HG03175 (cell line): ENCODE results near the gene PLA2G4F.

Source experiments
- ATAC-seq: cut with Tn5 transposase; IDR thresholded peaks from one replicate; pipeline ENCODE4 v1.9.1; 2021; ENCODE audit warnings: mild to moderate bottlenecking, moderate library complexity; ENCODE audit not compliant: unreplicated experiment

The PLA2G4F gene

DNA sequence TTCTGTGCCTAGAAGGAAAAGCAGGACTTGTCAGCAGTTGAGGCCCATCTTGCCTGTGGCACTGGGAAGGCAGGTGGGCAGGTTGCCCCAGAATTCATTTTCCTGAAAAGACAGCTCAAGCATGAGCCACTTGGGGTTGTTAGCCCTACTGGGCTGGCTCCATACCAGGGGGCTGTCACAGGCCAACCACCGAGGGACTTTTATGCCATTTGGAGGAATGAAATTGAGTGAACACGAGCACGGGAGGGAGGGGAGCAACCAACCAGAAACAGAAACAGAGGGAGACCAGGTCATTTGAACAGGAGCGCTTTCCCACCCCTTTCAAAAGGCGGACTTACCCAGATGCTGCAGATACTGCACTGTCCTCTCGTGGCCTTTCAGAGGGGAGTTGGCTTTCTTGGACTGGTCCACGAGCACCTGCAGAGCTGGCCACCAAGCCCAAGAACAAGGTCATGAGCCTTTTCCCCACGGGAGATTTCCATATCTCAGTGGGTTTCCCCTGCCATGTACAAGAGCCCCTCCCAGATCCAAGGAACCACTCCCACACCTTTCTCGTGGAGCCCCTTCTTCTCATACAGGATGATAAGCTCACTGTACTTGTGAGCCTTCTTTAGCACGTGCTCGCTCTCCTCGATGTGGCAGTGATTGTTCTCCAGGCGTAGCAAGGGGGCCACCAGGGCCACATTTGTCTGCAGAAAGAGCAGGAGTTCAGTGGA, 9.9 kb upstream of the PLA2G4F start:
- ATAC-seq: no peak

DNA sequence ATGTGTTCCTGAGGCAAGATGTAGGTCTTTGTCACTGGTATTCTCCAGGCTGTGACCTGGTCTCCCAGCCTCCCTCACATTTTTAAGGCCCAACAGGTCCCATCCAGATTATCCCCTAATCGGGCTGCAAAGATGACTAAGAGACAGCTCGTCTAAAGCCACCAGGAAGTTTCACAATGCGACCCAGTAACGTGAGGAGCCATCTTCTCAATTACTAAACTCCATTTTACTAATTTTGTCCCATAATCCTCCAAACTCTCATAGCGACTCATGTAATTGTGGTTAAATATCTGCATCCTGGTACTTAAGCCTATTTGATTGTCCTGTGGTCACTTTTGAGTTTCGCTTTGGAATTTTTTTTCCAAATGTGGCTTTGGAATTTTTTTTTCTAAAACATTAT, 8.7 kb upstream of the PLA2G4F start:
- ATAC-seq: no peak

DNA sequence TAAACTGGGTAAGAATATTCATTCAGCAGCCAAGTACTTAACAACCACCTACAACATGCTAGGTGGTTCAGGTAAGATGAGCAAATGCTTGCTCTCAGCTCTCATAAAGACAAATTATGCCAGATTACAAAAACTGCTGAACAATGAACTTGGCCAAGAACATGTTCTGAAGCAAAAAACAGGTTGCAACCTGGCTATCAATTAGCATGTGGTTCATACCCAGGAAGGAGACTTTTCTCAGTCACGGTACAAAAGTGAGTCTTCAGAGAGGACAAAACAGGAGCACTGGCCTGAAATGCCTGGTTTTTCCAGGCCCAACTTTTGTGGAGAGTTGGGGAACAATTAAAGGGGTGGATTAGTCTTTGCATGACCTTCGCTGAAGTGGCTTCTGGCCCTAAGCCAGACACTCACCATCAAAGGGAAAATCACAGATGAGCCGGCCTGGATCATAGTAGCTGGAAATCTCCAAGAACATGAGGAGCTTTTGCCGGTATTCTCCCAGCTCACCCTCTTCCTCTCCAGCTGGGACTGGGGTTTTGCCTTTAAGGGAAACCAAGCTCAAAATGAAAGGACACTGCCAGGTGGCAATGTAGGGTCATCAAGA, 7.6 kb upstream of the PLA2G4F start:
- no peak for ATAC-seq

DNA sequence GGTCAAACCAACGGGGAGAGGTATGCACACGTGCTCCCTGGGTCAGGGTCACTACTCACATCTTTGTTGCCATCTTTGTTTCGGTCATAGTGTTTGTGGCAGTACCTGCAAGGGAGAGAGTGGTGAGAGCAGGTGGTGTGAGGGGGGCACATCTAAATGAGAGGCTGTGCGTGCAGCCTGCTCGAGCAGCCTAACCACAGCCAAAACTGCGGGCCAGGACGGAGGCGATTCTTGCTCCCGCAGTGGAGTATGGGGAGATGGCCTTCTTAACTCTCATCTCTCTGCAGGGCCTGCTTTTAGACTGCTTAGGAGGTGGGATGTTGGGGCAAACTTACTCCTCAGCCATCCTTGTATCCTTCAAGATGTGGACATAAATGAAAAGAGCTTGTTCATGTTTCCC, 6.9 kb upstream of the PLA2G4F start:
- ATAC-seq: no peak

DNA sequence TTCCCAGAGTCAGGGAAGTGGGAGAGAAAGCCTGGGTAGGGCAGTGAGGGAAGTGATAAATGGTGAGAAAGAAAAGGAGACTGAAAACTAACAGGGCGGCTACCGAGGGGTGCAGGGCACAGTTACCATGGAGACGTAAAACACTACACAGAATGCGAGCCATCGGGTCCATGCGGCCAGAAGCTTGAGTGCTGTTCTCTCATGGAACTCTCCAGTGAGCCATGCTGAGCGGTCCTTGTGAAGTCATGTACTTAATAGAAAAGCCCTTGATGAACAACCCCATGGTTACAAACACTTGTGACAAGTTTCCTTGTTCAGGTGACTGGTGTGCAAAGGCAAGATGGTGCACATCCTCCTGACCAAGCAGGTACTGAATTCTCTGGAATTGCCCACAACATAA, 3.7 kb upstream of the PLA2G4F start:
- ATAC-seq: no peak

DNA sequence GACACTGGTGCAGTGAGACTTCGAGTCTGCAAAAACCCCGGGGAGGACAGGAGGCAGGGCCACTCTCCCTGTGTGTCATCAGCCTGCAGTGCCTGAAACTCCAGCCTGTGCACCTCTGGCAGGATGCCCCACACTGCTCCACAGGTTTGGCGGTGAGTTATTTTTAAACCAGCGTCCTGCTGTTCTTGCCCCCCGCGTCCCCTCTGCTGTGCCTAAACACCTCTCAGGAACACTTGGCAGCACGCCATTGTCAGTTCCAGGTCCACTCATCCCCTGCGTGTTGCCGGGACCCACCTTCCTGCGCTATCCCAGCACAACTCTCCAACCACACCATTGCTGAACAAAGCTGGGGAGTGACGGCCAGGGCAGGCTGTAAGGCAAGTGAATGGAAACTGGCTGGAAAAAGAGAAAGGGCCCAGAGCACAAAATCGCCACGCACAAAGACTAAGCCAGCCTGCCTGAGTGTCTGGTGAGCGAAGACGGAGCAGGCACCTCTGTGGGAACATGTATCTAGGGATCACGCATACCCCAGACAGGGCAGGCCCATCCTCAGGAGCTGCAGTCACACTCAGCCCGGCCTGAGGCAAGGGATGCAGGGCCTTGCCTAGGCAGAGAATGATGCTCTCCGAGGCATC, 3.1 kb upstream of the PLA2G4F start:
- no peak for ATAC-seq

DNA sequence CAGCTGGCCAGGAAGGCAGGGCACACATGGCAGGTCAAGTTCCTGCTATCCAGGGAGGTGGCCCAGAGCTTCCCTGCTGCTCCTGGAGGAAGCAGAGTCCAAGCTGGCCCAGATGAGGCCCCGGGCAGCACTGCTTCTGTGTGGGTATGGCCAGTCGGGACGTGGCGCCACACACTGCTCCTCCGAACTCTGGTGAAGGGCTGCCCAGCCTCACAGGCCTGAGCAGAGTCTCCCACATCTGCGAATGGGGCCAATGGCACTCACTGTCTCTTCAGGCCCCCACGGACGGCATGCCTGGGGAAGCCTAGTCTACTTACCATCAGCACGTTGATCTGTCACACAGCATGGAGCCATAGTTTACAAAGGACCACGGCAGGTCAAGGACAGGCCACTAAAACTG, 2.5 kb upstream of the PLA2G4F start:
- no peak for ATAC-seq

DNA sequence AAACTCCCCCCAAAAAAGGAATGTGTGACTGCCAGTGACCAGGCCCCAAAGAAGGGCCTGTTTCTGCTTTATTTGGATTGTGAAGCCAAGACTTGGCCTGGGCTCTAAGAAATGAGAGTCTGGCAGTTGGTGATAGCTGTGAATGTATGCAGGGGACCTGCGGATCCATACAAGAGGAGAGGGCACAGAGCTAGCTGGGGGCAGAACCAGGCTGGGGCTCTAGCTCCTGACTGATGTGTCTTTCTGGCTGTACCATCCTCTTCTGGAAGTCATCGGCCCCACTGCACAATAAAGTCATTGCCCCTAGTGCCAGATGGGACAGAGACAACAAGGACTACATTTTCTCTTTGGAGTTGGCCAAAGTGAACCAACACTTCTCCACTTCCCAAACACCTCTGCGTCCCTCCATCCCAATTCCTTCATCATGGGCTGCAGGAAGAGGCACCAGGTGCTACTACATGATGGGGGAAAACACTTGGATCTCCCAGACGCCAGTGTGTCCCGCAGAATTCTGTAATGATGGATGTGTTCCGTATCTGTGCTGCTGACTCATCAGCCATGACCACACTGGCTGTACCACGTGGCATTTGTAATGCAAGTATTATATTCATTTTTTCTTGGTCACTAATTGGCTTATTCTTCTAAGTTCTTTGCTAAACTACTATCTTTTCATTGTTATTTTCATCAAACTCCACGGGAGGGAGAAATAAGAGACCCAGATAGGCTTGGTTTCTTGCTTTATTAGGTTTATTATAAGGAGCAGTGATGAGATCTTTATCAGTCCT, 1.7 kb upstream of the PLA2G4F start:
- ATAC-seq: no peak

DNA sequence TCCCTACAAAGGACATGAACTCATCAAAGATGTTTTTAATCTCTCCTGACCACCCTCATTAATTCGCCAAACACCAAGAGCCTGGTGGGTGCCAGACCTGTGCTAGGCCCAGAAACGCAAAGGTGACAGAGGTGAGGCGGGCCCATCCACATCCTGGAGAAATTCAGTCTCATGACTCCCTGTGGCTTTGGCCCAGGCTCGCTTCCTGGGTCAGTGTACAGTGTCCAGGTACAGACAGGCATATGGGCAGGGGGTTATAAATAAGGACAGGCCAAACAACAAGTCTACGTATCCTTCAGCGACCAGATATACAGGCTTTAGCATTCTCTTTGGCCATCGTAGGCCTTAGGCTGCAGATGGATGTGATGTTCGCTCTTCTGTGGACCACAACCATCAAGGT, 945 bp upstream of the PLA2G4F start:
- ATAC-seq: no peak

DNA sequence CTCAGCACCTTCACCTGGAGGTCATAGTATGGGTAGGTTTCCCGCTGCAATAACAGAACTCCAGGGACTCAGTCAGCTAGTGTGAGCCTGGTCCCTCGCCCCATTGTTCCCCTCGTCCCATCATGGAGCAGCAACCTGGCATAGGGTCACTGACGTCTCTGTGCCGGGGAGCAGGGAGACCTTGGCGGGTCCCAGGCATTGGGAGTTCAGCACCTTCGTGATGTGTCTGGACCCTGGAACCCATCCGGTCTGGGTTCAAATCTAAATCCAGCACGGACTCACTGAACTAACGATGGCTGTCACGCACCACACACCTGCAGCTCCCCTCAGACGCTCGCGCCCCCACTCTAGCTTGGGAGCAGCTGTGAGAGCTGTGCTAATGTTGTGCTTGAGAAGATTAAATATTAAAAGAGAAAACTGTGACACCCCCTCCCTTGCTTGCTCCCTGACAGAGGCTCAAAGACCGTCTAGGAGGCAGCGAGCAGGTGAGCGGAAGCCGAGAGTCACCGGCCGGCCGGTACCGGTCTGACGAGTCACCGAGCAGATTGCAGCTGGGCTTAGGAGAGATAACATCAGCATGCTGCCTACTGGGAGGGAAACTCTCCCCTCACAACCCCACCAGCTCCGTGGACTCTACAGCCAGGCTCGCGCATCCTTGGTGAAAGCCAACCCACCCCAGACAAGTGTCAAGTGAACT, 742 bp downstream of the PLA2G4F start:
- ATAC-seq: no peak

DNA sequence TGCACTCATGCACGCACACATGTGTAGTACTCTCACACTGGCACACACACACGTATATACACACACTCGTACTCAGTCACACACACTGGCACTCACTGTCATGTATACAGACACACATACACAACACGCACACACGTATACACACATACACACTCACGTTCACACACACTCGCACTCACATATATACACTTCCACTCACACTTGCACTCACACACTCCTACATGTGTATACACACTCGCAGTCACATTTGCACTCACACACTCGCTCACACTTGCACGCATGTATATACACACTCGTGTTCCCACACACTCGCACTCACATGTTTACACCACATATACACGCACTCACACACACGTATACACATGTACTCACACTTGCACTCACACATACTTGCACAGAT, 1.5 kb downstream of the PLA2G4F start:
- no peak for ATAC-seq

DNA sequence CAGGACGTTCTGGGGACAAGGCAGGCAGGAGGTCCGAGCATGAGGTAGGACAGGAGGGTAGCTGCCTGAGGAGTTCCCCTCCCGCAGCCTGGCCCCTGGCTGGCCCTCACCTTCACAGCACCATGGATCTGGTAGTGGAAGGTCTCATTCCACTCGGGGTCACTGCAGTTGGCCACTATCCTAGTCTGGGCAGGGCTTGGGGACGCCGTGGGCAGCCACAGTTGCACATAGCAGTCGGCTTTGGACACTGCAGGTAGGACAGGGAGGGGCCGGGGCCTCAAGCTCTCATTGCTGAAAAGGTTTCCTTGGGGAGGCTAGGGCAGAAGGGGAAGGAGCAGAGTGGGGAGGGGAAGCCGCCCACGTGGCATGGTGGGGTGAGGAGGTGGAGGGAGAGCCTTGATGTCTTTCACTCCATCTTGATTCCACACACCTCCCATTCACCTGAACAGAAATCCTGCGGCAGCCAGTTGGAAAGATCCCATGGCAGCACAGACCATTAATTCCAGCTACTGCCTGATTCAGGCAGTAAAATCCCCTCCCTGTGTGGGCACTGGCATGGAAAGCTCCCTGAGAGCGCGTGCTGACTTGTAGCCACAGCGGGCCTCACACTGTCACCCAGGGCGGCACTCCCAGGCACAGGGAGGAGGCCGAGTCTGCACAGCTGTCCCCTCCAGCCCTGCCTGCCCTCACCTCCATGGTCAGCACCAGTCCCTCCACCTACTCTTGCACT, 2.1 kb downstream of the PLA2G4F start:
- no peak for ATAC-seq

DNA sequence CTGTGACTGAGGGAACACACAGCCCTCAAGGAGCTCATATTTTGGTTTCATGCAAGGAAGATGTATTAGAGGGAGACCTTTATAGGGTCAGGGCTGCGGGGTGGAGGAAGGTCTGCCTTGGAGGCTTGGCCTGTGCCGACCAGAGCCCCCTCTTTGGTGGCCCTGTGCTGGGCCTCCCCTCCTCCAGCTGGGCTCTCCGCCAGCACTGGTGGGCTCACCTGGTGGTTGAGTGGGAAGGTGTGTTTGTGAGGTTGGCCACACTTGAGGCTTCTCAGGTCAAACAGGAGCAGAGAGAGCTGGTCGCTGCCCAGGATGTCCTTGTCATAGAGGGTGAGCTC, 2.6 kb downstream of the PLA2G4F start:
- ATAC-seq: no peak

DNA sequence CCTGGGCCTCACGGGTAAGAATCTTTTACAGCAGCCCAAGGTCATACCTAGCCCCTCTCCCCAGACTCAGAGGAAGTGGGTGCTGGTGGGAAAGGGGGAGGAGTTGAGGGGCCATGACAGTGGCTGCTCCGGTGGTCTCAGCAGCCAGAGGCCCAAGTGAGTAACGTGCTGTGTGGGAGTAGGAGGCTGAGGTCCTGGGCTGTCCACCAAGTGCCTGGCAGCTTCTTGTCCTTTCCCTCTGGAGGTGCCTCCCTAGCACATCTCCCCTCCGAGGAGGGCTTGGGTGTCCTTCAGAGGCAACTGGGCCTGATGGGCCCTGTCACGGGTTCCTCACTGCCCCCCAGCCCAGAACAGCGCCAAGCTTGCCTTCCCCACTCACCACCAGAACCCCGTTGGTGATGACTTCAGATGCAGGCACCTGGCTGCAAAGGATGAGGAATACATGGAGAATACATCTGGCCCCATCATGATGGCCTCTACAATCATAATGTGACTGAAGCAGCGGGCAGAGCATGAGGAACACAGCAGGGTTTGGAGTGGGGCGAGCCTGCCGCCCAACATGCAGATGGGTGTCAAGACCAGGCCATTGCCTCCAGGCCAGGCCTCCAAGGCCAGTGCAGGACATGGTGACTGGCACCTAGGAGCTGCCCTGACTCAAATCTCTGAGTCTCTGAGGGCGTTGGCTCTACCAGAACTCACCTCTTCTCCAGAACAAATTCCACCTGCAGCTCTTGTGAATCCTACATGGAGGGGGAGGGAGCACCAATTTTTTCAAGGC, 3.3 kb downstream of the PLA2G4F start:
- ATAC-seq: no peak

DNA sequence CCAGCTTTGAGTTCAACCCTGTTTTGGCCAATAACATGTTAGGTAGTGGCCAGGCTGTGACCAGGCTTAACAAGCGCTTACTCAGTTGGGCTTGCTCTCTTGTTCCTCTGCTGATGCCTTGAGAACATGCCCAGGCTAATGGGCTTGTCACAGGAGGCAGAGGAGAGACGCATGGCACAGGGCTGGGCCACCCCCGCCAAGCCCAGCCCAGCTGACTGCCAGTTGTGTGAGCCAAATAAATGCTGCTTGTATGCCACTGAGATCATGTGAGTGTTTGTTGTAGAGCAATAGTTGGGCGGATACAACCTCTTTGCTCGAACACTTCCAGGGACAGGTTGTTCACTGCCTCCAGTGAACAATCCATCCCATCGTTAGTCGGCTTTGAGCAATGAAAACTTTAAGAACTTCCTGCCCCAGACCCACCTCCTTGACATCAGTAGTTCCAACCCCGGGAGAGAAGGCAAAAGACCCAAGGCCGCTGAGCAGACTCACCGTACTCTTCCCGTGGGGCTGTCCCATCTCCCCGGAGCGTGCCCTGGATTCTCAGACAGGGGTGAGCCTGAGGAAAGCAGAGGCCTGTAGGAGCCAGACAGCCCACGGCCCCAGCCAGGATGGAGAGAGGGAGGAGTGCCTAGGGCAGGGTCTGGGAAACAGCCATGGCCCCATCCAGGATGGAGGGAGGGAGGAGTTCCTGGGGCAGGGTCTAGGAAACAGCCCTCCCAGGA, 4.1 kb downstream of the PLA2G4F start:
- no peak for ATAC-seq

DNA sequence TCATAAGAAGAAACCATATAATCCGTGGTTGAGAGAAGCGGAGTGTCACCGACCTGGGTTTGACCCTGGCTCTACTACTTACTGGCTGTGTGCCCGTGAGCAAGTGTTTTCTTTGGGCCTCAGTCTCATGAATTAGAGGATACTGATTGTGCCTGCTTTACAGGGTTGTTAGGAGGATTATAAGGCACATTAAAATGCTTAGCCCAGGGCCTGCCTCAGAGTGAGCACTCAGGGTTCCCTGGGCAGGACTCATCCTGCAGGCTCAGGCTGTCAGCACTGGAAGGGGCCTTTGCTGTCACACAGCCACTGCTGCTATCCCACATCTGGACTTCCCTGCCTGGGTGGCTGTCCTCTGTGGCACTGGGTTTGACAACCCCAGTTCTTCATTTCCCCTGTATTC, 4.7 kb downstream of the PLA2G4F start:
- no peak for ATAC-seq

DNA sequence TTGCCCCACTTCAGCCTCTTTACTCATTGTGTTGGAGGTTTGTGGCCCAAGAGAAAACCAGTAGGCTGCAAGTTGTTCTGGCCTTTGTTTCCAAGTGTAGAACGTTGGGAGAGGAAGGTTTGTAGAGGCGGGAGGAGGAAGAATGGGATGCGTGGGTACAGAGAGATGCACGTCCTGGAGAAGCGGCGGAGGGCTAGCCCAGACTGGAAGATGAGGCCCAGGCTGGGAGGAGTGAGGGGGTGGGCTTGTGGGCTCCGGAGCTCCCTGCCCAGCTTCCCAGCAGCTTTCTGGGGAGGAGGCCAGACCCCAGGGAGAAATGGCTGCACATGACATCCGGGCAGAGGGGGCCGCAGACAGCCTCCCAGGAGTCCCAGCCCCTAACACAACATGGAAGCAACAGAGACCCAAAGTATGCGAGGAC, 5.3 kb downstream of the PLA2G4F start:
- ATAC-seq: no peak

DNA sequence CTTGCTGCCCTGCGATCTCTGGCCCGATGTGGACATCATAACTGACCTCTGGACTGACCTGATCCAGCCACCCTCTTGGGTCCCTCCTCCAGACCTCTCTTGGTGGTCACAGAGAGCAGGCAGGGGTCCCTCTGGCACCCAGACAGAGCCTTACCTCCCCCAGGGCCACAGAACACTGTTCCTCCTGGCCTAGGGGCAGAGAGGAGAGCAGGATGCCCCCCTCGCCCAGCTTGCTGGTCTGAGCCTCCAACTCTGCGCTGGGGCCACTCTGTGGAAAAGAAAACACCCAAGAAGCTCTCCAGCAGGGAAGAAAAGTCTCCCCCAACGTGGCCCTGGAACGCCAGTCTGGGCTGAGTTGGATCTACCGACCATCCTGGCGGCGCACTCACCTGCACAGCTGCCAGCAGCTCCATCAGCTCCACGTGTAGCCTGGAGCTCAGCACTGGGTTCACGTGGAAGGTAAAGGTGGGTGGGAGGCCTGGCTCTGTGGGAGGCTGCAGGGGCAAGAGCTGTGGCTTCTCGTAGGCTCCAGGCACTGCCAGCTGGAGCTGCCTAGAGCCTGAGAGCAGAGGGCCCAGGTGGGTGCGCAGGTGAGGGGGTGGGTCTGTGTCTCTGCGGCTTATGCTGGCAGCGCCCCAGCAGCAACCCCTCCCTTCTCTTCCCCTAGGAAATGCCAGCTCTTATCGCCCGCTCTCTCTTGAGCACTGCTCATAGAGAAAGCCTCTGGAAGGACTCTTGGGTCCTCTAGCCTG, 6.0 kb downstream of the PLA2G4F start:
- no peak for ATAC-seq
